Measurements from ENCODE around the gene TUBGCP6. TPM values are rescaled to one million over a fixed set of nuclear protein-coding genes. Genes with fewer than 3 reads are reported as not detected.
A peak's percentile ranks its signal among the peaks of the same experiment; 100 is the strongest.

The TUBGCP6 gene
- total RNA-seq, 4 donors from 2014 or later: 18.7 to 27.4 (median 19.2) TPM

DNA sequence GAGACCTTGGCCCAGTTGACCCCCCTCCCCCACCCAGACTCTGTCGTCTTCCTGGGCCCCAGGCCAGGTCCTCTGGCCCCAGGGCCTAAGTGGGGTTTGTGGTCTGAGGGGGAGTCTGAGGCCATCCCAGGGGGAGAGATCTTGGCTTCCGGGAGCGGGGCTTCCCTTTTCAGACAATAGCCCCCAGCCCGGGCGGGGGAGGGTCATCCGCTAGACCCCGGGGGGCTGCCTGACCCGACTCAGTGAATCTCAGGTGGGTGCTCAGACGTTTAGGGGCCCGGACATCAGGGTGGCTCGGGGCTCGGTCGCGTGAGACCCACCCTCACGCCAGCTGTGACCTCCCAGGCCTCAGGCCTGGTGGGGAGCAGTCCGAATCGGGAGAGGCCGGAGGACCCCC is 24.7 kb upstream of the TUBGCP6 start:
- Histone ChIP-seq H3K36me3 (no peaks in the 10 kb centered on the region), H3K4me3 (peak overlapping the region; percentile 44 to 63 (median 60)), H3K4me1 (peaks cover 22 to 42% of the 10 kb centered on the region in 2 donors), H3K9me3 (no peaks in the 10 kb centered on the region), H3K27me3 (peaks cover 4 to 12% (median 9%) of the 10 kb centered on the region in 3 donors), H3K27ac (peak overlapping the region in 3 of 4 donors; percentile 41 to 62 (median 60))
- intact Hi-C loops (cut with DNase I; ENCODE audit: low total_unique reads) (no loop called here), in situ Hi-C loops (cut with MboI; ENCODE audit: low sequenced_read_pairs in 4 of 4) (no loop called here)
- no peak for ATAC-seq
- no peak for DNase-seq
- TF ChIP-seq, protein P1, sequence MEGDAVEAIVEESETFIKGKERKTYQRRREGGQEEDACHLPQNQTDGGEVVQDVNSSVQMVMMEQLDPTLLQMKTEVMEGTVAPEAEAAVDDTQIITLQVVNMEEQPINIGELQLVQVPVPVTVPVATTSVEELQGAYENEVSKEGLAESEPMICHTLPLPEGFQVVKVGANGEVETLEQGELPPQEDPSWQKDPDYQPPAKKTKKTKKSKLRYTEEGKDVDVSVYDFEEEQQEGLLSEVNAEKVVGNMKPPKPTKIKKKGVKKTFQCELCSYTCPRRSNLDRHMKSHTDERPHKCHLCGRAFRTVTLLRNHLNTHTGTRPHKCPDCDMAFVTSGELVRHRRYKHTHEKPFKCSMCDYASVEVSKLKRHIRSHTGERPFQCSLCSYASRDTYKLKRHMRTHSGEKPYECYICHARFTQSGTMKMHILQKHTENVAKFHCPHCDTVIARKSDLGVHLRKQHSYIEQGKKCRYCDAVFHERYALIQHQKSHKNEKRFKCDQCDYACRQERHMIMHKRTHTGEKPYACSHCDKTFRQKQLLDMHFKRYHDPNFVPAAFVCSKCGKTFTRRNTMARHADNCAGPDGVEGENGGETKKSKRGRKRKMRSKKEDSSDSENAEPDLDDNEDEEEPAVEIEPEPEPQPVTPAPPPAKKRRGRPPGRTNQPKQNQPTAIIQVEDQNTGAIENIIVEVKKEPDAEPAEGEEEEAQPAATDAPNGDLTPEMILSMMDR (IDR thresholded peaks at IDR 0.05 in 4 of 5, conservative IDR thresholded peaks at IDR 0.05 in 1 of 5): no peak
- no peak for TF ChIP-seq POLR2A (IDR thresholded peaks at IDR 0.05)

DNA sequence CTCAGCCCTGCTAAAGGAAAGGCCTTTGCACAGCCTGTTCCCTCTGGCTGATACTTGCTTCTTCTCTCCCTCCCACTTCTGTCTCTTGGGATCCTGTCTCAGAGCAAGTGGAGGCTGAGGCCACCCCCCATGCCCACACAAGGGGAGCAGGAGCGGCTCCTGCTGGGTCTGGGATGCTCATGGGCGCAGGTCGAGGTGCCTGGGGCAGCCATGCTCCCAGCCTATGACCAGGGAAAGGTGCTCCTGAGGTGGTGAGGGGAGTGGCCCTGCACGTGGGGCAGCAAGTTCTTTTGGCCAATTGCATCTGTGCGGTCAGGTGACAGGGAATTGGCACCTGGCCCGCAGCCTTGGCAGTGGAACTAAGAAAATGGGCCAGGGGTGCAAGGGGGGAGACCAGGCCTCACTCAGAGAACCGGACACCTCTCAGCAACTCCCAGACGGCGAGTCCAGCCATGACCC is 23.9 kb upstream of the TUBGCP6 start:
- H3K4me1 ChIP-seq: peaks cover 22 to 38% of the 10 kb centered on the region in 2 donors
- no peak overlapping the region for H3K27ac ChIP-seq
- peaks cover 4 to 12% (median 9%) of the 10 kb centered on the region in 3 donors for H3K27me3 ChIP-seq
- no peaks in the 10 kb centered on the region for H3K9me3 ChIP-seq
- no peak for DNase-seq
- in situ Hi-C loops (cut with MboI; ENCODE audit: low sequenced_read_pairs in 4 of 4): no loop called here
- no peak overlapping the region for H3K4me3 ChIP-seq
- no peak for ATAC-seq
- TF ChIP-seq, protein P1 (IDR thresholded peaks at IDR 0.05 in 4 of 5, conservative IDR thresholded peaks at IDR 0.05 in 1 of 5): no peak
- intact Hi-C loops (cut with DNase I; ENCODE audit: low total_unique reads): loop anchor here (1.0 kb wide), 1 partner anchor 16 kb away; no protein-coding TSS in a partner anchor
- no peaks in the 10 kb centered on the region for H3K36me3 ChIP-seq

DNA sequence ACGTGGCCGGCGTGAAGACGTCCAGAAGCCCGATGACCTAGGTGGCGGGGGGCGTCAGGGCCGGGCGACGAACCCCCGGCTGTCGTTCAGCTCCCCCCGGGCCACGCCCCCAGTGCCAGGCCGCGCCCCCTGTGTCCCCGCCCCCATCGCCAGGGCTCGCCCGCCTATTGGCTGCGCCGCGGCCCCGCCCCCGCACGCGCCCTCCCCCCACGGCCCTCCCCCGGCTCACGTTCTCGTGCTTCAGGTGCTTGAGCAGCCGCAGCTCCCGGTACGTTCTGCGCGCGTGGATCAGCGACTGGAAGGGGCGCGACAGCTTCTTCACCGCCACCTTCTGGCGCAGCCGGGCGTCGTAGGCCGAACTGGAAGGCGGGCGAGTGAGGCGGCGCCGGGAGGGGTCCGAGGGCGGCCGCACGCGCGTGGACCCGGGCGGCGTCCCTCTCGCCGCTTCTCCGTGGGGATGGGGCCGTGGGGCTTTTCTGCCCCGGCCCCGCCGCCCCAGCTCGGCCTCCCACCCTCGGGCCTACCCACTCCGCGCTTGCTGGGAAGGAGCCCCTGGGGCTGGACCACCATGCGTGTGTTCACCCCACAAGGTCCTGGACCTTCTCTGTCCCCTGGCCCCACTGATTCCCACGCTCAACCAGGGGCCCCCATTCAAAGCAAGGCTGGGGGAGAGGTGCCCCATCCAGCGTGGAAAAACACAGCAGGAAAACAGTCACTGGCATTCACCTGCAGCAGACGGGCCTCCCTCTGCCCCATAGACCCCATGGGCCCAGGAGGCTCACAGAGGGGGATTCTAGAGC is 23.0 kb upstream of the TUBGCP6 start:
- Histone ChIP-seq H3K4me3 (peak overlapping the region; percentile 41 to 58 (median 48)), H3K27me3 (peaks cover 4 to 12% (median 9%) of the 10 kb centered on the region in 3 donors), H3K36me3 (no peaks in the 10 kb centered on the region), H3K27ac (peak overlapping the region; percentile 34 to 54 (median 44)), H3K9me3 (no peaks in the 10 kb centered on the region), H3K4me1 (peaks cover 30 to 47% of the 10 kb centered on the region in 2 donors)
- DNase-seq (peak; percentile 81 to 88), ATAC-seq (peak; percentile 70 to 77)
- peak in 1 of 2 donors; percentile 17 for TF ChIP-seq POLR2A (IDR thresholded peaks at IDR 0.05)
- TF ChIP-seq, protein P1 (IDR thresholded peaks at IDR 0.05 in 4 of 5, conservative IDR thresholded peaks at IDR 0.05 in 1 of 5): peak in 4 of 5 experiments; percentile 56 to 68 (median 61)
- in situ Hi-C loops (cut with MboI; ENCODE audit: low sequenced_read_pairs in 4 of 4) (no loop called here), intact Hi-C loops (cut with DNase I; ENCODE audit: low total_unique reads) (loop anchor here (1.0 kb wide), 1 partner anchor 15 kb away; no protein-coding TSS in a partner anchor)

DNA sequence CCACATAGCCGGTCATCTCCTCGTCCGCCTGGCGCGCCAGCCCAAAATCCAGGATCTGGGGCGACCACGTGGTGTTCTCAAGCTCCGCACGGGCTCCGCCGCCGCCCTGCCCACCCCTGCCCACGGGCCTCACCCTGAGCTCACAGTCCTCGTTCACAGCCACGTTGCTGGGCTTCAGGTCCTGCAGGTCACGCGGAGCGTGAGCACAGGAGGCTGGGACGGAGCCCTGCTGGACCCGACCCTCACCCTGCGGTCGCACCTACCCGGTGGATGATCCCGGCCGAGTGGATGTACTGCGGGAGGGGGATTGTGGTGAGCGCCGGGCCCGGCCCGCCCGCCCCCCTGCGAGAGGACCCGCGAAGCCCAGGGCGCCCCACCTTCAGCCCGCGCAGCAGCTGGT is 22.2 kb upstream of the TUBGCP6 start:
- TF ChIP-seq, protein P1 (IDR thresholded peaks at IDR 0.05 in 4 of 5, conservative IDR thresholded peaks at IDR 0.05 in 1 of 5): no peak
- no peak for TF ChIP-seq POLR2A (IDR thresholded peaks at IDR 0.05)
- ATAC-seq (no peak), DNase-seq (peak in 1 of 2 donors; percentile 41)
- H3K27ac ChIP-seq: peak overlapping the region in 3 of 4 donors; percentile 34 to 54 (median 52)
- H3K9me3 ChIP-seq: no peaks in the 10 kb centered on the region
- intact Hi-C loops (cut with DNase I; ENCODE audit: low total_unique reads): no loop called here
- H3K4me3 ChIP-seq: peak overlapping the region; percentile 41 to 58 (median 48)
- peaks cover 4 to 12% (median 6%) of the 10 kb centered on the region in 3 donors for H3K27me3 ChIP-seq
- no peaks in the 10 kb centered on the region for H3K36me3 ChIP-seq
- H3K4me1 ChIP-seq: peaks cover 38 to 54% of the 10 kb centered on the region in 2 donors
- in situ Hi-C loops (cut with MboI; ENCODE audit: low sequenced_read_pairs in 4 of 4): no loop called here

All from gastrocnemius medialis (tissue), 4 donors.